Osteocyte (in vitro differentiated cells): ENCODE data around the gene FMO3. TPM values are rescaled to one million over a fixed set of nuclear protein-coding genes. Genes with fewer than 3 reads are reported as not detected.

Experiments
- DNase-seq: peaks from one replicate; pipeline ENCODE4 v3.0.0; 2021; ENCODE audit warnings: mixed read lengths; ENCODE audit not compliant: unreplicated experiment; ENCODE audit errors: extremely low spot score
- H3K27ac Mint-ChIP-seq: one replicate; pipeline ENCODE4 v1.8.0; 2021; ENCODE audit warnings: mild to moderate bottlenecking, mixed read lengths; ENCODE audit not compliant: unreplicated experiment
- H3K27me3 Mint-ChIP-seq: one replicate; pipeline ENCODE4 v1.8.0; 2021; ENCODE audit warnings: mixed read lengths; ENCODE audit not compliant: unreplicated experiment
- H3K36me3 Mint-ChIP-seq: one replicate; pipeline ENCODE4 v1.8.0; 2021; ENCODE audit warnings: mixed read lengths; ENCODE audit not compliant: unreplicated experiment
- H3K4me1 Mint-ChIP-seq: one replicate; pipeline ENCODE4 v1.8.0; 2021; ENCODE audit warnings: mixed read lengths; ENCODE audit not compliant: unreplicated experiment
- H3K4me3 Mint-ChIP-seq: one replicate; pipeline ENCODE4 v1.8.0; 2021; ENCODE audit warnings: mild to moderate bottlenecking, moderate library complexity, mixed read lengths; ENCODE audit not compliant: unreplicated experiment
- H3K9me3 Mint-ChIP-seq: one replicate; pipeline ENCODE4 v1.8.0; 2021; ENCODE audit warnings: mixed read lengths; ENCODE audit not compliant: unreplicated experiment
- total RNA-seq: library from RNA; stranded (reverse); gene quantifications from 2 replicates; pipeline ENCODE4 v1.2.1, GENCODE V29; 2021
- TF ChIP-seq, protein P1 (sequence below): fragments of 200-600 bp; sonication (generic); IDR thresholded peaks from 2 replicates; pipeline ENCODE4 v1.5.0; 2021; ENCODE audit warnings: antibody characterized with exemption, mild to moderate bottlenecking, moderate library complexity

FMO3 gene
- total RNA-seq, 1 donor from 2014 or later: 1.0 TPM

DNA sequence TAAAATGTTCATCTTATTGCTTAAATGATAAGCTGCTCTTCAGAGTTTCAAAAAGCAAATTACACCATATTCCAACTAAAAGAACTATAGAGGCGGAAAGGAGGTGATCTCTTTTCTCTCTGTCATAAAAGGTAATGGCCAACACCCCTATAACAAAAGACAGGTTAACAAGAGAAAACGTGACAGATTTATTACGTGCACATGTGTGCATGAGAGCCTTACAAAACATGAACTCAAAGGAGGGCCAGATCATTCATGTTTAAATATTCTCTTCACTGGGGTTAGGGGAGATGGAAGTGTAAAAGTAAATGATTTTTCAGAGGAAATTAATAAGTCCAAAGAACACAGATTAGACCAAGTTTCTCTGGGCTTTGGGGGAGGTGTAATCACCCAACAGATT lies 67.8 kb downstream of the FMO3 start:
- Mint-ChIP-seq H3K9me3 (peaks cover 3% of the 10 kb centered on the region), H3K4me3 (no peak overlapping the region)

GRCh38 chr1:171159148-171159547 lies 68.4 kb downstream of the FMO3 start:
- no peak overlapping the region for H3K4me3 Mint-ChIP-seq
- no peak for DNase-seq
- H3K27me3 Mint-ChIP-seq: peaks cover 11% of the 10 kb centered on the region
- H3K4me1 Mint-ChIP-seq: peaks cover 12% of the 10 kb centered on the region
- H3K9me3 Mint-ChIP-seq: peaks cover 3% of the 10 kb centered on the region
- H3K27ac Mint-ChIP-seq: no peak overlapping the region
- TF ChIP-seq, protein P1, sequence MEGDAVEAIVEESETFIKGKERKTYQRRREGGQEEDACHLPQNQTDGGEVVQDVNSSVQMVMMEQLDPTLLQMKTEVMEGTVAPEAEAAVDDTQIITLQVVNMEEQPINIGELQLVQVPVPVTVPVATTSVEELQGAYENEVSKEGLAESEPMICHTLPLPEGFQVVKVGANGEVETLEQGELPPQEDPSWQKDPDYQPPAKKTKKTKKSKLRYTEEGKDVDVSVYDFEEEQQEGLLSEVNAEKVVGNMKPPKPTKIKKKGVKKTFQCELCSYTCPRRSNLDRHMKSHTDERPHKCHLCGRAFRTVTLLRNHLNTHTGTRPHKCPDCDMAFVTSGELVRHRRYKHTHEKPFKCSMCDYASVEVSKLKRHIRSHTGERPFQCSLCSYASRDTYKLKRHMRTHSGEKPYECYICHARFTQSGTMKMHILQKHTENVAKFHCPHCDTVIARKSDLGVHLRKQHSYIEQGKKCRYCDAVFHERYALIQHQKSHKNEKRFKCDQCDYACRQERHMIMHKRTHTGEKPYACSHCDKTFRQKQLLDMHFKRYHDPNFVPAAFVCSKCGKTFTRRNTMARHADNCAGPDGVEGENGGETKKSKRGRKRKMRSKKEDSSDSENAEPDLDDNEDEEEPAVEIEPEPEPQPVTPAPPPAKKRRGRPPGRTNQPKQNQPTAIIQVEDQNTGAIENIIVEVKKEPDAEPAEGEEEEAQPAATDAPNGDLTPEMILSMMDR: no peak
- peaks cover 2% of the 10 kb centered on the region for H3K36me3 Mint-ChIP-seq

More for the DNA sequence above, 67.8 kb downstream of the FMO3 start:
- Mint-ChIP-seq H3K4me1 (peaks cover 17% of the 10 kb centered on the region), H3K27ac (no peak overlapping the region), H3K27me3 (peaks cover 11% of the 10 kb centered on the region), H3K36me3 (peaks cover 2% of the 10 kb centered on the region)
- TF ChIP-seq, protein P1: no peak
- no peak for DNase-seq

GRCh38 chr1:171160211-171160610 lies 69.5 kb downstream of the FMO3 start:
- TF ChIP-seq, protein P1: no peak
- Mint-ChIP-seq H3K27ac (no peak overlapping the region), H3K4me1 (peaks cover 12% of the 10 kb centered on the region), H3K36me3 (peaks cover 2% of the 10 kb centered on the region), H3K9me3 (peaks cover 3% of the 10 kb centered on the region), H3K27me3 (peaks cover 11% of the 10 kb centered on the region), H3K4me3 (no peak overlapping the region)
- no peak for DNase-seq

DNA sequence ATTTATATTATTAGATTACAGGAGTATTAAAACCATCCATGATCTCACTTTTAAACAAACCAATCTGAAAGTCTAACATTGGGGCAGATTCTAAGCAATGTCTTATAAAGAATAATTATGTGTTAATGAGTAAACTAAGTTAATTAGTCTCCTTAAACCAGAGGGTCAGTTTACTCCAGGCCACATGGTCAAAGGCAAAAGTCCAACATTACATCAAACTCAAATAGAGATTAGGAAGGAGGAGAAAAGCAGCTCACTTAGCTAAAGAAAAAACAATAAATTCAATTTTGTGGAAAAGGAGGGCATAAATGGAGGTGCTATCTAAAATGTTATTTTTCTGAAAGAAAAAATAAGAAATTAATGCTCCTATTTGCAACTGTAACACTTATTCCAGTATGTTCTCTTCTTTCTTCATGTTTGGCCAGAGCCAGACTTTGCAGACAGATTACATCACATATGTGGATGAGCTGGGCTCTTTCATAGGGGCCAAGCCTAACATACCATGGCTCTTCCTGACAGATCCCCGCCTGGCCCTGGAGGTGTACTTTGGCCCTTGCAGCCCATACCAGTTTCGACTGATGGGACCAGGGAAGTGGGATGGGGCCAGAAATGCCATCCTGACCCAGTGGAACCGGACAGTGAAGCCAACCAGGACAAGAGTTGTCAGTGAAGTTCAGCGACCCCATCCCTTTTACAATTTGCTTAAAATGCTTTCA lies 70.1 kb downstream of the FMO3 start:
- no peak overlapping the region for H3K27ac Mint-ChIP-seq
- no peak overlapping the region for H3K4me3 Mint-ChIP-seq
- peaks cover 3% of the 10 kb centered on the region for H3K9me3 Mint-ChIP-seq
- peaks cover 11% of the 10 kb centered on the region for H3K27me3 Mint-ChIP-seq
- H3K36me3 Mint-ChIP-seq: peaks cover 5% of the 10 kb centered on the region
- no peak for DNase-seq
- H3K4me1 Mint-ChIP-seq: peaks cover 12% of the 10 kb centered on the region
- TF ChIP-seq, protein P1: no peak

- TF ChIP-seq, protein P1: no peak
- H3K27me3 Mint-ChIP-seq: peaks cover 7% of the 10 kb centered on the region
- H3K4me1 Mint-ChIP-seq: peaks cover 9% of the 10 kb centered on the region
- H3K4me3 Mint-ChIP-seq: no peak overlapping the region
- DNase-seq: no peak
- no peak overlapping the region for H3K27ac Mint-ChIP-seq
- peaks cover 5% of the 10 kb centered on the region for H3K36me3 Mint-ChIP-seq
- peaks cover 3% of the 10 kb centered on the region for H3K9me3 Mint-ChIP-seq
Observed at GRCh38 chr1:171161431-171161830, 70.7 kb downstream of the FMO3 start.
